K562 (cell line): ENCODE measurements around the gene LBP. TPM values are rescaled to one million over a fixed set of nuclear protein-coding genes. Genes with fewer than 3 reads are reported as not detected.
A peak's percentile ranks its signal among the peaks of the same experiment; 100 is the strongest.

Experiments
- ATF1 ChIP-seq, 2 experiments: fragments of 450-650 bp in 1 of 2; IDR thresholded peaks; 2 replicates each; pipeline ENCODE4 v1.6.1; 2016; ENCODE audit warnings: missing compliant biosample characterization in 1 of 2, missing genetic modification characterization in 1 of 2
- CREM ChIP-seq: IDR thresholded peaks from 2 replicates; pipeline ENCODE4 v1.6.1; 2014; ENCODE audit warnings: antibody characterized with exemption, low read depth
- KAT2B ChIP-seq: IDR thresholded peaks from one replicate; pipeline ENCODE4 v1.6.1; 2012; ENCODE audit warnings: low read depth, mild to moderate bottlenecking, control low read depth, inconsistent platforms, low read length, moderate library complexity
- MCM7 ChIP-seq, 2 experiments: fragments of 450-650 bp; IDR thresholded peaks; 2 replicates each; pipeline ENCODE4 v1.6.1; 2016 to 2018
- NR2C1 ChIP-seq, 2 experiments: fragments of 450-650 bp; IDR thresholded peaks; 2 replicates each; pipeline ENCODE4 v1.6.1; 2017; ENCODE audit warnings: mild to moderate bottlenecking in 2 of 2, antibody characterized with exemption in 1 of 2, inconsistent platforms in 1 of 2, missing compliant biosample characterization in 1 of 2, missing genetic modification characterization in 1 of 2
- RCOR1 ChIP-seq, 2 experiments: IDR thresholded peaks; 2 replicates each; pipeline ENCODE4 v1.6.1; 2012; ENCODE audit warnings: low read depth in 2 of 2, low read length in 2 of 2, borderline replicate concordance in 1 of 2, improper control_type of control experiment in 1 of 2
- SMAD3 ChIP-seq: fragments of 450-650 bp; formaldehyde crosslinking; conservative IDR thresholded peaks from 2 replicates; pipeline ENCODE4 v1.4.0; 2020; ENCODE audit warnings: mild to moderate bottlenecking
- ZNF583 ChIP-seq: fragments of 250-450 bp; sonication (Bioruptor Pico); IDR thresholded peaks from 2 replicates; pipeline ENCODE4 v1.4.0; 2020
- polyA plus RNA-seq, 8 experiments: library from polyadenylated mRNA; depleted of rRNA in 4 of 8; stranded (reverse) in 5 of 8; unstranded in 3 of 8; fragments of >200 nt; fragmentation: Nextera tagmentation in 2 of 8; fragmentation: Illumina TruSeq in 1 of 8; extraction: Ambion mirVana in 2 of 8; extraction: Trizol in 1 of 8; gene quantifications; 2 replicates each; pipeline versions ENCODE4 v1.2.1 to v1.2.3, GENCODE V29; 2011 to 2014; ENCODE audit warnings: inconsistent platforms in 1 of 8, missing spikeins in 1 of 8
- total RNA-seq, 7 experiments: library from RNA; depleted of rRNA in 6 of 7; stranded (reverse); fragments of >200 nt in 6 of 7; fragmentation: Illumina TruSeq in 2 of 7; extraction: Trizol in 2 of 7; gene quantifications; 2 replicates each; pipeline versions ENCODE4 v1.2.1 to v1.2.3, GENCODE V29; 2011 to 2021; ENCODE audit warnings: low replicate concordance in 1 of 7
- TF ChIP-seq, protein P1 (sequence below): sonication (generic); formaldehyde crosslinking; IDR thresholded peaks from 2 replicates; pipeline ENCODE4 v1.8.0; 2022; ENCODE audit warnings: mild to moderate bottlenecking, missing genetic modification reagents
- TF ChIP-seq, protein P2 (sequence below), 2 experiments: IDR thresholded peaks in 1 of 2; conservative IDR thresholded peaks in 1 of 2; 2 replicates each; pipeline ENCODE4 v1.6.1; 2016; ENCODE audit warnings: low read depth in 2 of 2, mild to moderate bottlenecking in 1 of 2, missing compliant biosample characterization in 1 of 2, missing genetic modification characterization in 1 of 2, moderate library complexity in 1 of 2
- TF ChIP-seq, protein P3 (sequence below), 2 experiments: fragments of 450-650 bp in 1 of 2; sonication (generic) in 1 of 2; formaldehyde crosslinking in 1 of 2; IDR thresholded peaks; 2 replicates each; pipeline versions ENCODE4 v1.7.1 to v1.9.0; 2016 to 2022; ENCODE audit warnings: inconsistent platforms in 1 of 2, mild to moderate bottlenecking in 1 of 2, missing genetic modification reagents in 1 of 2
- TF ChIP-seq, protein P4 (sequence below), 2 experiments: fragments of 200-800 bp in 1 of 2; sonication (Bioruptor generic) in 1 of 2; sonication (generic) in 1 of 2; formaldehyde crosslinking in 1 of 2; IDR thresholded peaks in 1 of 2; conservative IDR thresholded peaks in 1 of 2; 2 replicates each; pipeline versions ENCODE4 v1.5.0 to v1.6.1; 2016 to 2020; ENCODE audit warnings: missing compliant biosample characterization in 1 of 2, missing genetic modification characterization in 1 of 2, missing genetic modification reagents in 1 of 2

LBP gene
- total and polyA plus RNA-seq, 9 of the 15 experiments (the other 6 are each of a cell fraction or from before 2014, with no cell fraction given): 0.06 to 0.31 (median 0.09) TPM; not detected in 3

DNA sequence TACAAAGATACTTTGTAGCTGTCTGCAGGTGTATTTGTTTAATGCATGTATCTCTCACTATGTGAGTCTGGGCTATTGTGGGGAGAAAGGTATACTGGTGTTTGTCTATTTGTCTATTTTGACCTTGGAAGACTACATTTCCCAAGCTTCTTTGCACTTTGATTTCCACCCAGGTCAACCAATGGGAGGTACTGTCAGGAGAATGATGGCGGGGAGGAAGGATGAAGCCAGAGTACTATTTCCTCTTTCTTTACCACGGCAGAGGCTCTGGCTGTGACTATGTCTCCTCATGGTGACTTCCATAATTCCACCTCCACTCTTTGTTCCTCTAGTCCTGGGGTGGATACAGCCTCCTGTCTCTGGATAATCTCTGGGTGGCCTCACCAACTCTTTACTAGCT lies 23.1 kb downstream of the LBP start (continued):
- TF ChIP-seq ATF1 (CRISPR knock-in tag; IDR thresholded peaks at IDR 0.05) (no peak), ATF1 (tag; IDR thresholded peaks at IDR 0.05) (0 out of 2 replicates have a peak, but pooled peaks have one; percentile 13), ZNF583 (CRISPR knock-in tag) (no peak), KAT2B (no peak), RCOR1 (IDR thresholded peaks at IDR 0.05; ENCODE audit: borderline replicate concordance in 1 of 2, low read depth in 2 of 2, low read length in 2 of 2) (0 out of 4 replicates have a peak, but pooled peaks of 1 of the 2 experiments have one; percentile 19), NR2C1 (IDR thresholded peaks at IDR 0.05) (peak; percentile 67), NR2C1 (tag; IDR thresholded peaks at IDR 0.05) (peak; percentile 89), MCM7 (IDR thresholded peaks at IDR 0.05) (no peak), CREM (peak; percentile 38; the same call in 1 of the 2 replicates), SMAD3 (CRISPR knock-in tag) (no peak)
- TF ChIP-seq, protein P1, sequence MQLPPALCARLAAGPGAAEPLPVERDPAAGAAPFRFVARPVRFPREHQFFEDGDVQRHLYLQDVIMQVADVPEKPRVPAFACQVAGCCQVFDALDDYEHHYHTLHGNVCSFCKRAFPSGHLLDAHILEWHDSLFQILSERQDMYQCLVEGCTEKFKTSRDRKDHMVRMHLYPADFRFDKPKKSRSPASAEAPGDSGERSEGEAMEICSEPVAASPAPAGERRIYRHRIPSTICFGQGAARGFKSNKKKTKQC (CRISPR knock-in tag): no peak
- TF ChIP-seq, protein P2, sequence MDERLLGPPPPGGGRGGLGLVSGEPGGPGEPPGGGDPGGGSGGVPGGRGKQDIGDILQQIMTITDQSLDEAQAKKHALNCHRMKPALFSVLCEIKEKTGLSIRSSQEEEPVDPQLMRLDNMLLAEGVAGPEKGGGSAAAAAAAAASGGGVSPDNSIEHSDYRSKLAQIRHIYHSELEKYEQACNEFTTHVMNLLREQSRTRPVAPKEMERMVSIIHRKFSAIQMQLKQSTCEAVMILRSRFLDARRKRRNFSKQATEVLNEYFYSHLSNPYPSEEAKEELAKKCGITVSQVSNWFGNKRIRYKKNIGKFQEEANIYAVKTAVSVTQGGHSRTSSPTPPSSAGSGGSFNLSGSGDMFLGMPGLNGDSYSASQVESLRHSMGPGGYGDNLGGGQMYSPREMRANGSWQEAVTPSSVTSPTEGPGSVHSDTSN (CRISPR knock-in tag; IDR thresholded peaks at IDR 0.05; ENCODE audit: low read depth): no peak
- TF ChIP-seq, protein P2 (tag; conservative IDR thresholded peaks at IDR 0.05; ENCODE audit: low read depth): peak; percentile 91
- TF ChIP-seq, protein P3, sequence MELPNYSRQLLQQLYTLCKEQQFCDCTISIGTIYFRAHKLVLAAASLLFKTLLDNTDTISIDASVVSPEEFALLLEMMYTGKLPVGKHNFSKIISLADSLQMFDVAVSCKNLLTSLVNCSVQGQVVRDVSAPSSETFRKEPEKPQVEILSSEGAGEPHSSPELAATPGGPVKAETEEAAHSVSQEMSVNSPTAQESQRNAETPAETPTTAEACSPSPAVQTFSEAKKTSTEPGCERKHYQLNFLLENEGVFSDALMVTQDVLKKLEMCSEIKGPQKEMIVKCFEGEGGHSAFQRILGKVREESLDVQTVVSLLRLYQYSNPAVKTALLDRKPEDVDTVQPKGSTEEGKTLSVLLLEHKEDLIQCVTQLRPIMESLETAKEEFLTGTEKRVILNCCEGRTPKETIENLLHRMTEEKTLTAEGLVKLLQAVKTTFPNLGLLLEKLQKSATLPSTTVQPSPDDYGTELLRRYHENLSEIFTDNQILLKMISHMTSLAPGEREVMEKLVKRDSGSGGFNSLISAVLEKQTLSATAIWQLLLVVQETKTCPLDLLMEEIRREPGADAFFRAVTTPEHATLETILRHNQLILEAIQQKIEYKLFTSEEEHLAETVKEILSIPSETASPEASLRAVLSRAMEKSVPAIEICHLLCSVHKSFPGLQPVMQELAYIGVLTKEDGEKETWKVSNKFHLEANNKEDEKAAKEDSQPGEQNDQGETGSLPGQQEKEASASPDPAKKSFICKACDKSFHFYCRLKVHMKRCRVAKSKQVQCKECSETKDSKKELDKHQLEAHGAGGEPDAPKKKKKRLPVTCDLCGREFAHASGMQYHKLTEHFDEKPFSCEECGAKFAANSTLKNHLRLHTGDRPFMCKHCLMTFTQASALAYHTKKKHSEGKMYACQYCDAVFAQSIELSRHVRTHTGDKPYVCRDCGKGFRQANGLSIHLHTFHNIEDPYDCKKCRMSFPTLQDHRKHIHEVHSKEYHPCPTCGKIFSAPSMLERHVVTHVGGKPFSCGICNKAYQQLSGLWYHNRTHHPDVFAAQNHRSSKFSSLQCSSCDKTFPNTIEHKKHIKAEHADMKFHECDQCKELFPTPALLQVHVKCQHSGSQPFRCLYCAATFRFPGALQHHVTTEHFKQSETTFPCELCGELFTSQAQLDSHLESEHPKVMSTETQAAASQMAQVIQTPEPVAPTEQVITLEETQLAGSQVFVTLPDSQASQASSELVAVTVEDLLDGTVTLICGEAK (IDR thresholded peaks at IDR 0.05): peak; percentile 80
- TF ChIP-seq, protein P3 (CRISPR knock-in tag; IDR thresholded peaks at IDR 0.05): no peak
- TF ChIP-seq, protein P4, sequence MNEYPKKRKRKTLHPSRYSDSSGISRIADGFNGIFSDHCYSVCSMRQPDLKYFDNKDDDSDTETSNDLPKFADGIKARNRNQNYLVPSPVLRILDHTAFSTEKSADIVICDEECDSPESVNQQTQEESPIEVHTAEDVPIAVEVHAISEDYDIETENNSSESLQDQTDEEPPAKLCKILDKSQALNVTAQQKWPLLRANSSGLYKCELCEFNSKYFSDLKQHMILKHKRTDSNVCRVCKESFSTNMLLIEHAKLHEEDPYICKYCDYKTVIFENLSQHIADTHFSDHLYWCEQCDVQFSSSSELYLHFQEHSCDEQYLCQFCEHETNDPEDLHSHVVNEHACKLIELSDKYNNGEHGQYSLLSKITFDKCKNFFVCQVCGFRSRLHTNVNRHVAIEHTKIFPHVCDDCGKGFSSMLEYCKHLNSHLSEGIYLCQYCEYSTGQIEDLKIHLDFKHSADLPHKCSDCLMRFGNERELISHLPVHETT (CRISPR knock-in tag; conservative IDR thresholded peaks at IDR 0.05 in 1 of 2, IDR thresholded peaks at IDR 0.05 in 1 of 2): peak in 1 of 2 experiments; percentile 57; a peak in 1 of 4 replicates
